SK-N-SH (cell line): Measurements from ENCODE around the gene STEAP3.

Experiments used
- CTCF ChIP-seq: fragments of 200-600 bp; sonication (generic); IDR thresholded peaks from 2 replicates; pipeline ENCODE4 v1.6.1; 2017; ENCODE audit warnings: antibody characterized with exemption, mild to moderate bottlenecking, moderate library complexity
- EP300 ChIP-seq, 2 experiments: IDR thresholded peaks; 2 replicates each; pipeline versions ENCODE4 v1.4.0 to v1.6.1; 2012; ENCODE audit warnings: borderline replicate concordance in 1 of 2, low read depth in 1 of 2, low read length in 1 of 2
- EZH2phosphoT487 ChIP-seq: fragments of 200-600 bp; sonication (generic); IDR thresholded peaks from 2 replicates; pipeline ENCODE4 v1.6.1; 2017; ENCODE audit warnings: low read depth, mixed run types, mild to moderate bottlenecking, antibody characterized with exemption, moderate library complexity, borderline replicate concordance
- FOXJ3 ChIP-seq: sonication (generic); formaldehyde crosslinking; IDR thresholded peaks from 2 replicates; pipeline ENCODE4 v1.5.1; 2020; ENCODE audit warnings: mild to moderate bottlenecking, missing genetic modification reagents
- JUND ChIP-seq: IDR thresholded peaks from 2 replicates; pipeline ENCODE4 v1.4.0; 2012
- MEF2A ChIP-seq: IDR thresholded peaks from 2 replicates; pipeline ENCODE4 v1.4.0; 2012; ENCODE audit warnings: low read depth, borderline replicate concordance
- MXI1 ChIP-seq: IDR thresholded peaks from 2 replicates; pipeline ENCODE4 v1.6.1; 2012; ENCODE audit warnings: mild to moderate bottlenecking, low read depth, low read length, improper control_type of control experiment
- POLR2AphosphoS5 ChIP-seq: IDR thresholded peaks from 2 replicates; pipeline ENCODE4 v1.6.1; 2012; ENCODE audit warnings: low read depth, low read length
- RAD21 ChIP-seq: IDR thresholded peaks from 2 replicates; pipeline ENCODE4 v1.6.1; 2012; ENCODE audit warnings: mild to moderate bottlenecking, low read length
- REST ChIP-seq: IDR thresholded peaks from 2 replicates; pipeline ENCODE4 v1.6.1; 2012; ENCODE audit warnings: mild to moderate bottlenecking, low read depth, low read length, moderate library complexity
- SIN3A ChIP-seq: IDR thresholded peaks from 2 replicates; pipeline ENCODE4 v1.6.1; 2012; ENCODE audit warnings: low read depth, mild to moderate bottlenecking, low read length, moderate library complexity, borderline replicate concordance
- TCF12 ChIP-seq: IDR thresholded peaks from 2 replicates; pipeline ENCODE4 v1.4.0; 2012
- YY1 ChIP-seq: IDR thresholded peaks from 2 replicates; pipeline ENCODE4 v1.4.0; 2012; ENCODE audit warnings: low read depth, mild to moderate bottlenecking

- TF ChIP-seq YY1 (no peak), CTCF (no peak), EP300 (IDR thresholded peaks at IDR 0.05; ENCODE audit: borderline replicate concordance in 1 of 2, low read depth in 1 of 2, low read length in 1 of 2) (no peak), REST (no peak), TCF12 (no peak), RAD21 (no peak), MXI1 (no peak), SIN3A (no peak), EZH2phosphoT487 (no peak), JUND (no peak), FOXJ3 (CRISPR knock-in tag) (no peak), MEF2A (no peak), POLR2AphosphoS5 (no peak)
Measured at GRCh38 chr2:119246884-119247843, 23.5 kb downstream of the STEAP3 start.
